ENCODE data around the gene SCART1.

- TF ChIP-seq GATA2 (IDR thresholded peaks at IDR 0.05; ENCODE audit: low read depth, low read length) = no peak
- no peak for TF ChIP-seq GATA3 (IDR thresholded peaks at IDR 0.05; ENCODE audit: low read depth, low read length)
Observed at GRCh38 chr10:133444342-133445267, 9.1 kb upstream of the SCART1 start.

Data from SH-SY5Y (cell line).